HCT116 (cell line): ENCODE data around the gene YBX1. TPM values are rescaled to one million over a fixed set of nuclear protein-coding genes. Genes with fewer than 3 reads are reported as not detected.

ENCODE experiments used
- ATAC-seq: fragments of 200-7000 bp; cut with Tn5 transposase; 2 replicates; pipeline ENCODE4 v1.9.1; 2020; ENCODE audit warnings: mild to moderate bottlenecking, moderate library complexity
- BruUV-seq: library from RNA; stranded (reverse); fragments of 400-500 nt; replicated peaks from 2 replicates; lab custom pipeline; 2021; lab: Mats Ljungman, UMichigan
- CTCF ChIA-PET: fragments of 300-600 bp; sonication (Branson Sonifier 250); formaldehyde crosslinking; loops from one replicate; lab custom pipeline; 2021; ENCODE audit warnings: antibody characterized with exemption; lab: Charles Lee
- POLR2A ChIA-PET: fragments of 300-600, 350-600 bp; sonication (Branson Sonifier 250); formaldehyde crosslinking; loops from one replicate; lab custom pipeline; 2021; ENCODE audit warnings: antibody characterized with exemption; lab: Charles Lee
- RAD21 ChIA-PET, 2 experiments: fragments of 300-600 bp; sonication (Branson Sonifier 250); formaldehyde crosslinking; loops; one replicate each; lab custom pipeline; 2023; ENCODE audit warnings: low total read pairs in 2 of 2; ENCODE audit not compliant: uncharacterized antibody in 2 of 2, unreplicated experiment in 2 of 2, low non-redundant PET in 1 of 2; lab: Charles Lee
- DNase-seq: peaks from one replicate; pipeline ENCODE4 v3.0.0-alpha.2; 2010; ENCODE audit warnings: low read depth, low spot score
- H2AFZ ChIP-seq: fragments of 200-600 bp; shearing (Covaris generic), sonication (generic); 2 replicates; pipeline ENCODE4 v1.6.1; 2017; ENCODE audit warnings: low read depth, mixed run types, mixed read lengths, antibody characterized with exemption, low read length; ENCODE audit not compliant: poor library complexity, severe bottlenecking
- H3K27ac ChIP-seq: 2 replicates; pipeline ENCODE4 v1.5.1; 2012; ENCODE audit warnings: low read depth, low read length
- H3K27me3 ChIP-seq: fragments of 200-600 bp; sonication (generic); 2 replicates; pipeline ENCODE4 v1.6.1; 2016; ENCODE audit warnings: mixed run types, low read length, mixed read lengths; ENCODE audit not compliant: insufficient read depth
- H3K36me3 ChIP-seq, 2 experiments: fragments of 200-500 bp in 1 of 2; fragments of 200-600 bp in 1 of 2; sonication (Bioruptor generic) in 1 of 2; sonication (generic) in 1 of 2; 2 replicates each; pipeline versions ENCODE4 v1.5.1 to v1.6.1; 2014 to 2016; ENCODE audit warnings: low read length in 2 of 2, inconsistent platforms in 1 of 2, mixed read lengths in 1 of 2, mixed run types in 1 of 2; ENCODE audit not compliant: insufficient read depth in 2 of 2, control insufficient read depth in 1 of 2
- H3K4me1 ChIP-seq, 2 experiments: fragments of 200-600 bp in 1 of 2; sonication (generic) in 1 of 2; 2 replicates each; pipeline versions ENCODE4 v1.5.1 to v1.6.1; 2012 to 2017; ENCODE audit warnings: low read length in 2 of 2, inconsistent platforms in 1 of 2, mild to moderate bottlenecking in 1 of 2, mixed read lengths in 1 of 2, mixed run types in 1 of 2, moderate library complexity in 1 of 2; ENCODE audit not compliant: insufficient read depth in 2 of 2, control insufficient read depth in 1 of 2
- H3K4me2 ChIP-seq: fragments of 200-600 bp; sonication (generic); 2 replicates; pipeline ENCODE4 v1.6.1; 2017; ENCODE audit warnings: mixed run types, low read length, mixed read lengths
- H3K4me3 ChIP-seq, 2 experiments: fragments of 200-600 bp in 1 of 2; sonication (generic) in 1 of 2; replicated peaks in 1 of 2; 2 replicates each; pipeline ENCODE4 v1.5.1; 2011 to 2016; ENCODE audit warnings: low read length in 2 of 2, control low read depth in 1 of 2, low read depth in 1 of 2, mild to moderate bottlenecking in 1 of 2, mixed read lengths in 1 of 2, mixed run types in 1 of 2
- H3K79me2 ChIP-seq: fragments of 200-600 bp; sonication (generic); 2 replicates; pipeline ENCODE4 v1.6.1; 2017; ENCODE audit warnings: mild to moderate bottlenecking, mixed run types, low read length, moderate library complexity, mixed read lengths; ENCODE audit not compliant: insufficient read depth
- H3K9ac ChIP-seq: fragments of 200-600 bp; sonication (generic); 2 replicates; pipeline ENCODE4 v1.6.1; 2016; ENCODE audit warnings: low read length, mixed read lengths
- H3K9me2 ChIP-seq: fragments of 200-600 bp; sonication (generic), shearing (Covaris generic); 2 replicates; pipeline ENCODE4 v1.6.1; 2017; ENCODE audit warnings: mixed run types, mild to moderate bottlenecking, moderate library complexity; ENCODE audit not compliant: insufficient read depth
- H3K9me3 ChIP-seq, 2 experiments: fragments of 200-500 bp in 1 of 2; fragments of 200-600 bp in 1 of 2; sonication (Bioruptor generic) in 1 of 2; sonication (generic) in 1 of 2; 2 replicates each; pipeline ENCODE4 v1.6.1; 2014 to 2017; ENCODE audit warnings: low read length in 2 of 2, mixed read lengths in 2 of 2, inconsistent platforms in 1 of 2, low read depth in 1 of 2, mild to moderate bottlenecking in 1 of 2, mixed run types in 1 of 2, moderate library complexity in 1 of 2; ENCODE audit not compliant: control insufficient read depth in 1 of 2, insufficient read depth in 1 of 2
- H4K20me1 ChIP-seq: fragments of 200-600 bp; sonication (generic), shearing (Covaris generic); 2 replicates; pipeline ENCODE4 v1.6.1; 2017; ENCODE audit warnings: mixed run types, mild to moderate bottlenecking, moderate library complexity; ENCODE audit not compliant: insufficient read depth
- CBX3 ChIP-seq: IDR thresholded peaks from 2 replicates; pipeline ENCODE4 v1.6.1; 2012; ENCODE audit warnings: low read depth
- EZH2 ChIP-seq: fragments of 200-600 bp; sonication (generic); IDR thresholded peaks from 2 replicates; pipeline ENCODE4 v1.6.1; 2017; ENCODE audit warnings: antibody characterized with exemption, mixed run types
- EZH2phosphoT487 ChIP-seq: fragments of 200-600 bp; IDR thresholded peaks from 2 replicates; pipeline ENCODE4 v1.6.1; 2018; ENCODE audit warnings: antibody characterized with exemption, borderline replicate concordance
- FOSL1 ChIP-seq: IDR thresholded peaks from 2 replicates; pipeline ENCODE4 v1.6.1; 2012; ENCODE audit warnings: low read depth
- POLR2A ChIP-seq: IDR thresholded peaks from 2 replicates; pipeline ENCODE4 v1.7.0; 2011; ENCODE audit warnings: borderline replicate concordance; ENCODE audit not compliant: insufficient read depth, insufficient read length; ENCODE audit errors: extremely low read depth
- POLR2AphosphoS5 ChIP-seq: IDR thresholded peaks from 2 replicates; pipeline ENCODE4 v1.6.1; 2011; ENCODE audit warnings: mild to moderate bottlenecking, low read depth, low read length, moderate library complexity
- RAD21 ChIP-seq: IDR thresholded peaks from 2 replicates; pipeline ENCODE4 v1.6.1; 2012; ENCODE audit warnings: low read depth, mild to moderate bottlenecking
- SIN3A ChIP-seq: IDR thresholded peaks from 2 replicates; pipeline ENCODE4 v1.6.1; 2012; ENCODE audit warnings: low read depth
- SP1 ChIP-seq: IDR thresholded peaks from 2 replicates; pipeline ENCODE4 v1.6.1; 2012; ENCODE audit warnings: low read depth
- SRF ChIP-seq: IDR thresholded peaks from 2 replicates; pipeline ENCODE4 v1.6.1; 2012; ENCODE audit warnings: low read depth
- YY1 ChIP-seq: IDR thresholded peaks from 2 replicates; pipeline ENCODE4 v1.6.1; 2011; ENCODE audit warnings: low read length, low read depth, moderate library complexity, mild to moderate bottlenecking; ENCODE audit not compliant: insufficient replicate concordance; ENCODE audit errors: extremely low read depth
- ZBTB33 ChIP-seq: IDR thresholded peaks from 2 replicates; pipeline ENCODE4 v1.6.1; 2011; ENCODE audit warnings: mild to moderate bottlenecking, low read length, moderate library complexity; ENCODE audit not compliant: insufficient replicate concordance; ENCODE audit errors: extremely low read depth
- intact Hi-C: fragments of 100-400 bp; cut with micrococcal nuclease; formaldehyde crosslinking; loops from 2 replicates; pipeline ENCODE4 v1.10.0; 2022
- total RNA-seq: library from RNA; stranded (reverse); gene quantifications from one replicate; pipeline ENCODE4 v1.2.1, GENCODE V29; 2021; ENCODE audit not compliant: unreplicated experiment
- TF ChIP-seq, protein P1 (sequence below): IDR thresholded peaks from 2 replicates; pipeline ENCODE4 v1.6.1; 2012
- TF ChIP-seq, protein P2 (sequence below): IDR thresholded peaks from 2 replicates; pipeline ENCODE4 v1.6.1; 2012

Gene YBX1
- total RNA-seq, 1 experiment from 2014 or later, result 1,009 TPM

- no peak overlapping the region for H3K4me2 ChIP-seq
- CTCF ChIA-PET, result interaction anchor here (0.6 kb wide), 1 partner anchor 565 kb away, joined by 3 read pairs; no protein-coding TSS in a partner anchor
- H3K27ac ChIP-seq, result no peak overlapping the region
Observed at GRCh38 chr1:42737986-42738677, 55.9 kb downstream of the YBX1 start.

GRCh38 chr1:42738678-42739226, 56.5 kb downstream of the YBX1 start:
- intact Hi-C loops, result loop anchor here (10.0 kb wide), 2 partner anchors 394 to 564 kb away; no protein-coding TSS in a partner anchor
- no TSS peak for BruUV-seq
- ChIA-PET POLR2A (no interaction called here), RAD21 (no interaction called here), CTCF (no interaction called here)
- Histone ChIP-seq H3K4me3 (no peak overlapping the region), H3K9me3 (no peaks in the 10 kb centered on the region), H3K36me3 (no peaks in the 10 kb centered on the region), H3K9me2 (no peaks in the 10 kb centered on the region), H4K20me1 (no peaks in the 10 kb centered on the region), H3K4me1 (peaks cover 0 to 6% of the 10 kb centered on the region in 2 experiments; a peak in 3 of 4 replicates), H3K27me3 (no peaks in the 10 kb centered on the region), H3K9ac (no peak overlapping the region), H3K4me2 (no peak overlapping the region), H3K79me2 (no peaks in the 10 kb centered on the region), H3K27ac (no peak overlapping the region), H2AFZ (no peak overlapping the region)
- ATAC-seq (no peak), DNase-seq (no peak)
- TF ChIP-seq SIN3A (no peak), EZH2 (no peak), EZH2phosphoT487 (no peak), RAD21 (no peak), YY1 (no peak), SP1 (no peak), POLR2AphosphoS5 (no peak), POLR2A (no peak), SRF (no peak), FOSL1 (no peak), CBX3 (no peak)
- TF ChIP-seq, protein P1, sequence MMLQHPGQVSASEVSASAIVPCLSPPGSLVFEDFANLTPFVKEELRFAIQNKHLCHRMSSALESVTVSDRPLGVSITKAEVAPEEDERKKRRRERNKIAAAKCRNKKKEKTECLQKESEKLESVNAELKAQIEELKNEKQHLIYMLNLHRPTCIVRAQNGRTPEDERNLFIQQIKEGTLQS, result no peak
- TF ChIP-seq, protein P2, sequence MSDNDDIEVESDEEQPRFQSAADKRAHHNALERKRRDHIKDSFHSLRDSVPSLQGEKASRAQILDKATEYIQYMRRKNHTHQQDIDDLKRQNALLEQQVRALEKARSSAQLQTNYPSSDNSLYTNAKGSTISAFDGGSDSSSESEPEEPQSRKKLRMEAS, result no peak

More at GRCh38 chr1:42737986-42738677, 55.9 kb downstream of the YBX1 start:
- no peak for DNase-seq
- intact Hi-C loops, result loop anchor here (10.0 kb wide), 2 partner anchors 393 to 563 kb away; no protein-coding TSS in a partner anchor
- no peak overlapping the region for H2AFZ ChIP-seq
- no peaks in the 10 kb centered on the region for H4K20me1 ChIP-seq
- no peak overlapping the region for H3K9ac ChIP-seq
- H3K9me2 ChIP-seq, result no peaks in the 10 kb centered on the region
- no peak for ATAC-seq
- ChIA-PET POLR2A (no interaction called here), RAD21 (no interaction called here)
- H3K27me3 ChIP-seq, result no peaks in the 10 kb centered on the region
- peaks cover 0 to 6% of the 10 kb centered on the region in 2 experiments; a peak in 3 of 4 replicates for H3K4me1 ChIP-seq
- H3K9me3 ChIP-seq, result no peaks in the 10 kb centered on the region
- no peak for TF ChIP-seq ZBTB33
- no peak overlapping the region for H3K4me3 ChIP-seq
- H3K79me2 ChIP-seq, result no peaks in the 10 kb centered on the region
- BruUV-seq, result no TSS peak
- no peaks in the 10 kb centered on the region for H3K36me3 ChIP-seq
